ENCODE data around the gene PUM1.
"Not testable (repeated sequence)": the region's sequence is repeated elsewhere in the genome, so short reads cannot be mapped to it uniquely, and the experiment has no call there.

Gene PUM1

GRCh38 chr1:31065310-31066217 is at the start of gene PUM1:
PUM1 (minus strand) TSS chr1:31065717; CDS start chr1:31059566, 6,151 bp downstream.
- DNase-seq (ENCODE audit: low read depth), result peak; percentile 98

GRCh38 chr1:31112266-31112935 is 46.9 kb upstream of the PUM1 start:
- no peak for DNase-seq (ENCODE audit: low read depth)

- no peak for DNase-seq (ENCODE audit: low read depth)
Observed at GRCh38 chr1:31111290-31111951, 45.9 kb upstream of the PUM1 start.

GRCh38 chr1:31110846-31111245 is 45.3 kb upstream of the PUM1 start:
- no peak for DNase-seq (ENCODE audit: low read depth)

- DNase-seq (ENCODE audit: low read depth), result no peak
Observed at GRCh38 chr1:31108861-31109260, 43.3 kb upstream of the PUM1 start.

- no peak for DNase-seq (ENCODE audit: low read depth)
Observed at GRCh38 chr1:31105646-31106045, 40.1 kb upstream of the PUM1 start.

GRCh38 chr1:31102501-31102950 is 37.0 kb upstream of the PUM1 start:
- DNase-seq (ENCODE audit: low read depth), result no peak

GRCh38 chr1:31101147-31101502 is 35.6 kb upstream of the PUM1 start:
- no peak for DNase-seq (ENCODE audit: low read depth)

- DNase-seq (ENCODE audit: low read depth), result no peak
Observed at GRCh38 chr1:31099293-31100032, 33.9 kb upstream of the PUM1 start.

- no peak for DNase-seq (ENCODE audit: low read depth)
Observed at GRCh38 chr1:31095985-31096384, 30.5 kb upstream of the PUM1 start.

GRCh38 chr1:31095298-31095981 is 29.9 kb upstream of the PUM1 start:
- DNase-seq (ENCODE audit: low read depth), result no peak

- DNase-seq (ENCODE audit: low read depth), result not testable (repeated sequence)
Observed at GRCh38 chr1:31088081-31088480, 22.6 kb upstream of the PUM1 start.

GRCh38 chr1:31084782-31085569 is 19.5 kb upstream of the PUM1 start:
- DNase-seq (ENCODE audit: low read depth), result no peak

- DNase-seq (ENCODE audit: low read depth), result no peak
Observed at GRCh38 chr1:31082385-31082784, 16.9 kb upstream of the PUM1 start.

- no peak for DNase-seq (ENCODE audit: low read depth)
Observed at GRCh38 chr1:31073044-31073443, 7.5 kb upstream of the PUM1 start.

- no peak for DNase-seq (ENCODE audit: low read depth)
Observed at GRCh38 chr1:31072304-31072746, 6.8 kb upstream of the PUM1 start.

GRCh38 chr1:31069392-31069791 is 3.9 kb upstream of the PUM1 start:
- DNase-seq (ENCODE audit: low read depth), result no peak

- DNase-seq (ENCODE audit: low read depth), result no peak
Observed at GRCh38 chr1:31064718-31065309, 703 bp downstream of the PUM1 start.

GRCh38 chr1:31064111-31064717 is 1.3 kb downstream of the PUM1 start:
- no peak for DNase-seq (ENCODE audit: low read depth)

GRCh38 chr1:31063631-31064030 is 1.9 kb downstream of the PUM1 start:
- no peak for DNase-seq (ENCODE audit: low read depth)

Data from stimulated activated CD4-positive, alpha-beta T cell treated with anti-CD3 and anti-CD28 coated beads, Interleukin-2, amount 100 ng/mL, for 4 hours (primary cell).